MM.1S (cell line): ENCODE data around the gene PPP1R15A.

Experiments
- EZH2 ChIP-seq: fragments of 300-600 bp; sonication (generic); optimal IDR thresholded peaks from 2 replicates; pipeline ENCODE3; 2017; ENCODE audit warnings: low read depth, mild to moderate bottlenecking, antibody characterized with exemption, low read length, mixed read lengths
- TF ChIP-seq, protein P1 (sequence below): fragments of 300-600 bp; sonication (generic); IDR thresholded peaks from 2 replicates; pipeline ENCODE4 v1.5.1; 2016; ENCODE audit warnings: antibody characterized with exemption, low read length, mixed read lengths

DNA sequence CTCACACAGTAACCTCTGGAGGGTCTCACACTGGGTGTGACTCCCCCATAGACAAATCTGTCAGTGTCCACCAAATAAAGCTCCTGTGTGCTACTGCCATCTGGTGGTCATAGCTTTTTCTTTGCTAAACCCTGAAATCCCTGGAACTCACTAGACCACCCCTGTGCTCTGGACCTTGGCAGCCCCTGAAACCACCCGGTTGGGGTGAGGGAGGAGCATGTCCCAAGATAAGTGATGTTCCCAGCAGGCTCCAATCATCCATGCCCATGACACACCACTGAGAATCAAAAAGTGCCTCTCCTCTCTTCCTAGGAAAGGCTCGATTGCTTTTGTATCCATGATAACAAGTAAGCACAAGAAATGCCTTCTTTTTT, 29.4 kb upstream of the PPP1R15A start:
- TF ChIP-seq, protein P1, sequence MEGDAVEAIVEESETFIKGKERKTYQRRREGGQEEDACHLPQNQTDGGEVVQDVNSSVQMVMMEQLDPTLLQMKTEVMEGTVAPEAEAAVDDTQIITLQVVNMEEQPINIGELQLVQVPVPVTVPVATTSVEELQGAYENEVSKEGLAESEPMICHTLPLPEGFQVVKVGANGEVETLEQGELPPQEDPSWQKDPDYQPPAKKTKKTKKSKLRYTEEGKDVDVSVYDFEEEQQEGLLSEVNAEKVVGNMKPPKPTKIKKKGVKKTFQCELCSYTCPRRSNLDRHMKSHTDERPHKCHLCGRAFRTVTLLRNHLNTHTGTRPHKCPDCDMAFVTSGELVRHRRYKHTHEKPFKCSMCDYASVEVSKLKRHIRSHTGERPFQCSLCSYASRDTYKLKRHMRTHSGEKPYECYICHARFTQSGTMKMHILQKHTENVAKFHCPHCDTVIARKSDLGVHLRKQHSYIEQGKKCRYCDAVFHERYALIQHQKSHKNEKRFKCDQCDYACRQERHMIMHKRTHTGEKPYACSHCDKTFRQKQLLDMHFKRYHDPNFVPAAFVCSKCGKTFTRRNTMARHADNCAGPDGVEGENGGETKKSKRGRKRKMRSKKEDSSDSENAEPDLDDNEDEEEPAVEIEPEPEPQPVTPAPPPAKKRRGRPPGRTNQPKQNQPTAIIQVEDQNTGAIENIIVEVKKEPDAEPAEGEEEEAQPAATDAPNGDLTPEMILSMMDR, result peak; percentile 84
- no peak for TF ChIP-seq EZH2
